Muscle layer of colon (tissue), 2 donors: Measurements from ENCODE around the gene LDLRAD4.

Experiments
- H3K27ac ChIP-seq: one replicate; pipeline ENCODE4 v1.7.0; 2013; ENCODE audit warnings: low read depth, mild to moderate bottlenecking, low read length, moderate library complexity
- H3K27me3 ChIP-seq, 2 donors: one replicate each; pipeline ENCODE4 v1.7.0; 2013; ENCODE audit warnings: low read length in 2 of 2, mild to moderate bottlenecking in 2 of 2; ENCODE audit not compliant: insufficient read depth in 2 of 2, control insufficient read depth in 1 of 2
- H3K36me3 ChIP-seq: one replicate; pipeline ENCODE4 v1.7.0; 2013; ENCODE audit warnings: mild to moderate bottlenecking, low read length; ENCODE audit not compliant: insufficient read depth
- H3K4me1 ChIP-seq: one replicate; pipeline ENCODE4 v1.7.0; 2013; ENCODE audit warnings: mild to moderate bottlenecking, low read length; ENCODE audit not compliant: insufficient read depth
- H3K4me3 ChIP-seq, 2 donors: one replicate each; pipeline ENCODE4 v1.7.0; 2013; ENCODE audit warnings: low read length in 2 of 2, low read depth in 1 of 2, mild to moderate bottlenecking in 1 of 2, moderate library complexity in 1 of 2
- H3K9ac ChIP-seq: one replicate; pipeline ENCODE4 v1.7.0; 2013; ENCODE audit warnings: low read length
- H3K9me3 ChIP-seq: one replicate; pipeline ENCODE4 v1.7.0; 2013; ENCODE audit warnings: mild to moderate bottlenecking, low read length
- donor health status: abdominal sarcoma.
- donor health status: Adenocarcinoma of cecum.

LDLRAD4 gene

DNA sequence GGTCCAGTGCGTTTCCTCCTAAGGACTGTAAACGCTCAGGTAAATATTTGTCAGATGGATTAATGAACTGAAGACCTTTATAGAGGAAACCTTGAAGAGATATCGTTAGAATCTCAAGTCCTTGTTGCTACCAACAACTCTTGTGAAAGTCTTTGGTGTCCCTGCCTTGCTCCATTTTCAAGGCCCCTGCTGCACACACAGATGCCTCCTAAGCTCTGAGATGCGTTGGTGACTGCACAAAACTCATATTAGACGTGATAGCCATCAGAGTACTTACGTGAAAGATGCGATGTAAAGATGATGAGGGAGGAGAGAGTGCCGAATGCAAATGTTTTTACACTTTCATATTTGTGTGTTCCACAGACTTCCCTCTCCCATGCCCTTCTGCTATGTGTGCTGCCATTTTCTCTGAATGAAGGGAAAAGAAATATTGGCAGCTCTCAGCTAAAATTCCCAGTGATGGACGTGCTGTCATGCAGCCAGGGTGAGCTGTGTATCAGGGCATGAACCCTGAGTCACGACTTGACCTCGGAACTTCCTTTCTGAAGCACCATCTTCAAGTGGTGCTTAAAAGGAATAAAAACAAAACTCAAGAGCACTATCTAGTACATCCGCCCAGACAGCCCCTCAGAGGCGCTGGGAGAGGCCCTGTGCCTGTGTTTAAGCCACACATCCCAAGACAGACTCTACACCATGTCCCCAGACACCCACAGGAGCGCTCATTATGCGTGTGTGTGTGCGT lies 390.4 kb downstream of the LDLRAD4 start:
- Histone ChIP-seq H3K9ac (no peak overlapping the region), H3K9me3 (no peaks in the 10 kb centered on the region), H3K27me3 (no peaks in the 10 kb centered on the region), H3K36me3 (no peaks in the 10 kb centered on the region), H3K4me3 (no peak overlapping the region), H3K4me1 (peaks cover 11% of the 10 kb centered on the region), H3K27ac (no peak overlapping the region)

- Histone ChIP-seq H3K27me3 (no peaks in the 10 kb centered on the region), H3K9ac (peak overlapping the region; percentile 30), H3K27ac (peak overlapping the region; percentile 45), H3K9me3 (no peaks in the 10 kb centered on the region), H3K4me1 (peaks cover 11% of the 10 kb centered on the region), H3K36me3 (no peaks in the 10 kb centered on the region), H3K4me3 (peak overlapping the region in 1 of 2 donors; percentile 54)
These were observed 392.1 kb downstream of the LDLRAD4 start for GRCh38 chr18:13610555-13611141.

DNA sequence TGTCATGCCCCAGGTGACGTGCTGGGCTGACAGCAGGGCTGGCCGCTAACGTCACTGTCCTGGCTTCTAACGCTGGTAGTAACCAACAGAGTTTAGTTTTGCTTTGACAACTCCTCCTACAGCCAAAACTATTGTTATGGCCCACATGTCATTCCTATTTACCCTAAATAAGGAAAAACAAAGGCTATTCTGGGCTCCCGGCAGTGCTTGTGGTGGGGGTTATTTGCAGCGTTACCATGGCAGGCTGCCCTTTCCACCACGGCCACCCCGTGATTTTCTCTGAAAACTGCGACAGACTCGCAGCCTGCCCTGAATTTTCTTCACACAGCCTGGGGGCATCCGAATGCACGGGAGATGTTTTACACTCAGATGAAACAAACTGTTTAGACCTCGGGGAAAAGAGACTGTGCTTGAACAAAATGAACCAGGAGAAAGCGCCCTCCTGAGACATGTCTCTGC lies 392.6 kb downstream of the LDLRAD4 start:
- Histone ChIP-seq H3K27me3 (no peaks in the 10 kb centered on the region), H3K27ac (peak overlapping the region; percentile 45), H3K4me1 (peaks cover 11% of the 10 kb centered on the region), H3K4me3 (peak overlapping the region; percentile 1 to 54), H3K36me3 (no peaks in the 10 kb centered on the region), H3K9me3 (no peaks in the 10 kb centered on the region), H3K9ac (peak overlapping the region; percentile 30)

GRCh38 chr18:13611601-13612195 lies 393.1 kb downstream of the LDLRAD4 start:
- Histone ChIP-seq H3K9me3 (no peaks in the 10 kb centered on the region), H3K4me3 (peak overlapping the region; percentile 1 to 54), H3K9ac (peak overlapping the region; percentile 30), H3K27me3 (no peaks in the 10 kb centered on the region), H3K36me3 (no peaks in the 10 kb centered on the region), H3K4me1 (peaks cover 11% of the 10 kb centered on the region), H3K27ac (peak overlapping the region; percentile 45)

DNA sequence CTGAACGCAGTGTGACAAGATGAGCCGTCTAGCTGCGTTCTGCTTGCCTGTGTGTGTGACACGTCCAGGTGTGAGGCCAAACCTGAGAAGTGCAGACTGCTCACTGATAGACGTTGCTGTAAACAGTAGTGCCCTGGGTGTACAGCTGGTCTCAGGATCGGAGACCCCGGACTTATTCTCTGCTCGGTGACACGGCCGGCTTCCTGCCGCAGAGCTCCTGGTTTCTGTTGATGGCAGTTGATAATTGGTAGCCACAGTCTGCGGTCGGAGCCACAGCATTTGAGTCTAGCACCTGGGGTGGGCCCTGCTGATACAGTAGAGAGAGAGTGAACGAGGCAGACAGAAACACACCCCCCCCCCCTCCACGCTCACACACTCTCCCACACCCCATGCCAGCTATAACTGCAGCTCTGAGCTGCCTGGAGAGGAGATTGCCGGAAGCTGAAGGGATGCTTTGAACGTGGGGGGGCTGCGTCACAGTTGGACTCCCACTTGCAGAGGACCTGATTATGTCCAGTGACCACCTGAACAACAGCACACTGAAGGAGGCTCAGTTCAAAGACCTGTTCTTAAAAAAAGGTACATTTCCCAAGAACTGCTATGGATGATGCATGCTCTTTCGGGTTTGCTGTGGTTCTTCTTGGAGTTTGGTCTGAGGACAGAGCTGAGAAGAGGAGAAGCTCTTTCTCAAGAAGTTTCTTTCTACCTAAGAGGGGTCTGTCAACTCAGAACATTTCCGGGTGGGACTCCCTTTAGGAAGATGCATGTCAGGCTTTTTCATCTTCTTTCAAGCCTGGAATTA lies 393.8 kb downstream of the LDLRAD4 start:
- H3K9me3 ChIP-seq, result no peaks in the 10 kb centered on the region
- no peaks in the 10 kb centered on the region for H3K27me3 ChIP-seq
- H3K36me3 ChIP-seq, result no peaks in the 10 kb centered on the region
- no peak overlapping the region for H3K9ac ChIP-seq
- H3K27ac ChIP-seq, result peak overlapping the region; percentile 41
- peak overlapping the region in 1 of 2 donors; percentile 54 for H3K4me3 ChIP-seq
- H3K4me1 ChIP-seq, result peaks cover 11% of the 10 kb centered on the region

- Histone ChIP-seq H3K27ac (no peak overlapping the region), H3K4me1 (peaks cover 11% of the 10 kb centered on the region), H3K9ac (no peak overlapping the region)
These were observed 394.5 kb downstream of the LDLRAD4 start for GRCh38 chr18:13613099-13613498.

GRCh38 chr18:13613591-13614501 lies 395.3 kb downstream of the LDLRAD4 start:
- H3K36me3 ChIP-seq, result no peaks in the 10 kb centered on the region
- H3K4me3 ChIP-seq, result no peak overlapping the region
- no peak overlapping the region for H3K27ac ChIP-seq
- peaks cover 11% of the 10 kb centered on the region for H3K4me1 ChIP-seq
- no peak overlapping the region for H3K9ac ChIP-seq
- no peaks in the 10 kb centered on the region for H3K27me3 ChIP-seq
- no peaks in the 10 kb centered on the region for H3K9me3 ChIP-seq

More at GRCh38 chr18:13613099-13613498, 394.5 kb downstream of the LDLRAD4 start:
- H3K27me3 ChIP-seq, result no peaks in the 10 kb centered on the region
- no peak overlapping the region for H3K4me3 ChIP-seq
- H3K36me3 ChIP-seq, result no peaks in the 10 kb centered on the region
- H3K9me3 ChIP-seq, result no peaks in the 10 kb centered on the region

- peaks cover 11% of the 10 kb centered on the region for H3K4me1 ChIP-seq
- H3K27ac ChIP-seq, result no peak overlapping the region
- no peaks in the 10 kb centered on the region for H3K27me3 ChIP-seq
- no peak overlapping the region for H3K9ac ChIP-seq
- H3K4me3 ChIP-seq, result no peak overlapping the region
- H3K36me3 ChIP-seq, result no peaks in the 10 kb centered on the region
- H3K9me3 ChIP-seq, result no peaks in the 10 kb centered on the region
These were observed 396.2 kb downstream of the LDLRAD4 start for GRCh38 chr18:13614641-13615288.

DNA sequence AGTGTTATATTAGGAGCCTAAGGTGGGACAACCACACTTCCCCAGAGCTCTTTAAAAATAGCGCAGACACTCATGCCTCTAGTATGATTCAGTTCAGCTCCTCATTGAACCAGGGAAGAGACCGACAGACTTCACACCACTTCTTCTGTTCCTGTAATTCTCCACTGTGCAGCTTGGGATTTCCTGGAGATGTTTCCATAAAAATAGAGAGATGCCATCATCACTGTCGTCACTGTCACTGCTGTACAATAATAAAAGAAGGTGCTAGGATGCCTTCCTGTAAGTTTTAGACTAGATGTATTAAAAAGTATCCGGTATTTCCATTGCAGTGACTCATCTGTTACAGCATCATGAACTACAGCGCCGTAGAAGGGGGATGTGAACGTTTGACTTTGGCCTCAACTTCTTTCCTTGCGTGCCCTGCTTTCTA lies 396.9 kb downstream of the LDLRAD4 start:
- H3K4me1 ChIP-seq, result peaks cover 9% of the 10 kb centered on the region
- no peak overlapping the region for H3K27ac ChIP-seq
- H3K36me3 ChIP-seq, result no peaks in the 10 kb centered on the region
- H3K27me3 ChIP-seq, result no peaks in the 10 kb centered on the region
- no peak overlapping the region for H3K9ac ChIP-seq
- no peaks in the 10 kb centered on the region for H3K9me3 ChIP-seq
- H3K4me3 ChIP-seq, result no peak overlapping the region

DNA sequence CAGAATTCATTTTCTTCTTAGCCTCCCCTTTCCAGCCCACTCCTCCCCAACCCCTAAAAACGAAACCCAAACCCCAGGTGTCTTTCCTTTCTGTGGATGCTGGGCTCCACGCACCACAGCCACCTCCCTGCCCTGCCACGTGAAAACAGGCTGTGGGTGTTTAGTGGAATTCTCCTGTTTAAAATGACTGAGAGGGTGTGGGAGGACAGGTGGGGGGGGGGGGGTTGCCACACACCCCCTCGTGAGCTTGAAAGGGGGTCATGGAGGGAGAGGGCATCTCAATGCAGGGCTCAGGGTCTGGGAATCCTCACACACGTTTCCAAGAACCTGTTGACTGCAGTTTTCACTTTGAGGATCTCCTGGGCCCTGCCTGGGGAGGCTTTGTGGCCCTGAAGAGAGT lies 397.5 kb downstream of the LDLRAD4 start:
- Histone ChIP-seq H3K36me3 (no peaks in the 10 kb centered on the region), H3K4me3 (no peak overlapping the region), H3K27ac (no peak overlapping the region), H3K27me3 (no peaks in the 10 kb centered on the region), H3K9me3 (no peaks in the 10 kb centered on the region), H3K9ac (no peak overlapping the region), H3K4me1 (peaks cover 3% of the 10 kb centered on the region)
